ENCODE results near the gene IQUB.
"Not testable (repeated sequence)": the region's sequence is repeated elsewhere in the genome, so short reads cannot be mapped to it uniquely, and the experiment has no call there.

The IQUB gene

GRCh38 chr7:123485187-123485586 lies 49.2 kb downstream of the IQUB start:
- no peak for DNase-seq

- no peak for DNase-seq
Observed at GRCh38 chr7:123484199-123484598, 50.2 kb downstream of the IQUB start.

GRCh38 chr7:123480107-123480506 lies 54.3 kb downstream of the IQUB start:
- no peak for DNase-seq

GRCh38 chr7:123478056-123478455 lies 56.3 kb downstream of the IQUB start:
- DNase-seq, result not testable (repeated sequence)

GRCh38 chr7:123472750-123473445 lies 61.5 kb downstream of the IQUB start:
- no peak for DNase-seq

GRCh38 chr7:123472327-123472726 lies 62.1 kb downstream of the IQUB start:
- DNase-seq, result no peak

- no peak for DNase-seq
Observed at GRCh38 chr7:123468303-123468702, 66.1 kb downstream of the IQUB start.

- no peak for DNase-seq
Observed at GRCh38 chr7:123463890-123464289, 70.5 kb downstream of the IQUB start.

GRCh38 chr7:123460616-123461015 lies 73.8 kb downstream of the IQUB start:
- no peak for DNase-seq

GRCh38 chr7:123455965-123456470 lies 78.4 kb downstream of the IQUB start:
- no peak for DNase-seq

- no peak for DNase-seq
Observed at GRCh38 chr7:123440101-123440548, 94.3 kb downstream of the IQUB start.

GRCh38 chr7:123439191-123439590 lies 95.2 kb downstream of the IQUB start:
- DNase-seq, result no peak

- no peak for DNase-seq
Observed at GRCh38 chr7:123437447-123437995, 96.9 kb downstream of the IQUB start.

- DNase-seq, result no peak
Observed at GRCh38 chr7:123435080-123435700, 99.2 kb downstream of the IQUB start.

- peak in 2 of 3 experiments; percentile 55 to 92 for DNase-seq
Observed at GRCh38 chr7:123433665-123434064, 100.7 kb downstream of the IQUB start.

- DNase-seq, result peak in 1 of 3 experiments; percentile 51
Observed at GRCh38 chr7:123432601-123433000, 101.8 kb downstream of the IQUB start.

GRCh38 chr7:123431075-123431614 lies 103.2 kb downstream of the IQUB start:
- peak in 2 of 3 experiments; percentile 4 to 38 for DNase-seq

- DNase-seq, result no peak
Observed at GRCh38 chr7:123425246-123425645, 109.1 kb downstream of the IQUB start.

- DNase-seq, result no peak
Observed at GRCh38 chr7:123424463-123424862, 109.9 kb downstream of the IQUB start.

GRCh38 chr7:123423622-123424021 lies 110.8 kb downstream of the IQUB start:
- DNase-seq, result no peak

- DNase-seq, result no peak
Observed at GRCh38 chr7:123417580-123417979, 116.8 kb downstream of the IQUB start.

- DNase-seq, result no peak
Observed at GRCh38 chr7:123415625-123416024, 118.8 kb downstream of the IQUB start.

GRCh38 chr7:123410273-123410904 lies 124.0 kb downstream of the IQUB start:
- peak in 1 of 3 experiments; percentile 7 for DNase-seq

All from NCI-H1417 (cell line).